Left ventricle myocardium inferior (tissue), 1 donor: ENCODE measurements around the gene LEFTY1. TPM values are rescaled to one million over a fixed set of nuclear protein-coding genes. Genes with fewer than 3 reads are reported as not detected.

ENCODE experiments used
- DNase-seq: peaks from one replicate; pipeline ENCODE4 v3.0.0-alpha.2; 2020
- H3K27ac ChIP-seq: fragments of 200-600 bp; replicated peaks from 2 replicates; pipeline ENCODE4 v1.8.0; 2021
- H3K27me3 ChIP-seq: fragments of 200-600 bp; 2 replicates; pipeline ENCODE4 v1.8.0; 2021; ENCODE audit warnings: low read depth
- H3K36me3 ChIP-seq: fragments of 200-600 bp; 2 replicates; pipeline ENCODE4 v1.8.0; 2021
- H3K4me1 ChIP-seq: fragments of 200-600 bp; 2 replicates; pipeline ENCODE4 v1.8.0; 2021
- H3K4me3 ChIP-seq: fragments of 200-600 bp; 2 replicates; pipeline ENCODE4 v1.8.0; 2021; ENCODE audit warnings: mild to moderate bottlenecking, moderate library complexity
- H3K9me3 ChIP-seq: fragments of 200-600 bp; replicated peaks from 2 replicates; pipeline ENCODE4 v1.8.0; 2021
- CTCF ChIP-seq: fragments of 200-600 bp; IDR thresholded peaks from 2 replicates; pipeline ENCODE4 v1.8.0; 2021; ENCODE audit warnings: antibody characterized with exemption, mild to moderate bottlenecking, borderline replicate concordance
- intact Hi-C: fragments of 100-400 bp; cut with micrococcal nuclease; formaldehyde crosslinking; loops from one replicate; pipeline ENCODE4 v1.11.0; 2022
- total RNA-seq: library from RNA; stranded (reverse); fragmentation: NEBNext Ultra II Directional; extraction: Animal tissue kit (Norgen Biotek cat#: 25700); gene quantifications from one replicate; pipeline ENCODE4 v1.2.1, GENCODE V29; 2021
- donor health status: DM: no; HTN: yes; CAD: no; lungs with severe emphysema.

The LEFTY1 gene
- total RNA-seq, 1 donor from 2014 or later: 0.55 TPM

- DNase-seq: no peak
- H3K9me3 ChIP-seq: no peaks in the 10 kb centered on the region
- intact Hi-C loops: loop anchor here (5.0 kb wide), 1 partner anchor 61 kb away; no protein-coding TSS in a partner anchor
- no peak overlapping the region for H3K4me3 ChIP-seq
- H3K36me3 ChIP-seq: peaks cover 90% of the 10 kb centered on the region
- no peaks in the 10 kb centered on the region for H3K27me3 ChIP-seq
- no peak overlapping the region for H3K27ac ChIP-seq
- H3K4me1 ChIP-seq: peaks cover 29% of the 10 kb centered on the region
- TF ChIP-seq CTCF: no peak
Observed at GRCh38 chr1:225843426-225843795, 45.5 kb downstream of the LEFTY1 start.

GRCh38 chr1:225842788-225843425 is 46.0 kb downstream of the LEFTY1 start:
- intact Hi-C loops: loop anchor here (5.0 kb wide), 1 partner anchor 61 kb away; no protein-coding TSS in a partner anchor
- peak overlapping the region; percentile 15 for H3K27ac ChIP-seq
- no peak for DNase-seq
- no peak for TF ChIP-seq CTCF
- no peaks in the 10 kb centered on the region for H3K9me3 ChIP-seq
- H3K4me3 ChIP-seq: no peak overlapping the region
- H3K27me3 ChIP-seq: no peaks in the 10 kb centered on the region
- H3K4me1 ChIP-seq: peaks cover 24% of the 10 kb centered on the region
- peaks cover 90% of the 10 kb centered on the region for H3K36me3 ChIP-seq

GRCh38 chr1:225842074-225842473 is 46.9 kb downstream of the LEFTY1 start:
- H3K36me3 ChIP-seq: peaks cover 90% of the 10 kb centered on the region
- H3K4me1 ChIP-seq: peaks cover 18% of the 10 kb centered on the region
- DNase-seq: no peak
- H3K9me3 ChIP-seq: no peaks in the 10 kb centered on the region
- intact Hi-C loops: loop anchor here (5.0 kb wide), 1 partner anchor 60 kb away; no protein-coding TSS in a partner anchor
- TF ChIP-seq CTCF: no peak
- no peak overlapping the region for H3K4me3 ChIP-seq
- no peak overlapping the region for H3K27ac ChIP-seq
- no peaks in the 10 kb centered on the region for H3K27me3 ChIP-seq

- Histone ChIP-seq H3K27ac (no peak overlapping the region), H3K27me3 (no peaks in the 10 kb centered on the region), H3K4me3 (no peak overlapping the region), H3K4me1 (peaks cover 24% of the 10 kb centered on the region), H3K36me3 (peaks cover 82% of the 10 kb centered on the region), H3K9me3 (no peaks in the 10 kb centered on the region)
- intact Hi-C loops: loop anchor here (5.0 kb wide), 1 partner anchor 58 kb away; no protein-coding TSS in a partner anchor
- no peak for TF ChIP-seq CTCF
- DNase-seq: no peak
Observed at GRCh38 chr1:225840713-225841112, 48.2 kb downstream of the LEFTY1 start.

GRCh38 chr1:225840223-225840610 is 48.7 kb downstream of the LEFTY1 start:
- no peak for TF ChIP-seq CTCF
- Histone ChIP-seq H3K27ac (peak overlapping the region; percentile 50), H3K9me3 (no peaks in the 10 kb centered on the region), H3K4me1 (peaks cover 24% of the 10 kb centered on the region), H3K27me3 (no peaks in the 10 kb centered on the region), H3K36me3 (peaks cover 77% of the 10 kb centered on the region), H3K4me3 (no peak overlapping the region)
- intact Hi-C loops: loop anchor here (5.0 kb wide), 1 partner anchor 58 kb away; no protein-coding TSS in a partner anchor
- DNase-seq: no peak
